CD4-positive, alpha-beta T cell (primary cell): ENCODE results near the gene NDUFV3. TPM values are rescaled to one million over a fixed set of nuclear protein-coding genes. Genes with fewer than 3 reads are reported as not detected.
"Not testable (repeated sequence)": the region's sequence is repeated elsewhere in the genome, so short reads cannot be mapped to it uniquely, and the experiment has no call there.

Source experiments
- ATAC-seq: fragments of 200-7000 bp; cut with Tn5 transposase; one replicate; pipeline ENCODE4 v1.10.0; 2022; ENCODE audit warnings: mild to moderate bottlenecking; ENCODE audit not compliant: poor library complexity
- CTCF ChIA-PET: fragments of 350-600 bp; sonication (Branson Sonifier 250); formaldehyde crosslinking; loops from one replicate; lab custom pipeline; 2021; ENCODE audit warnings: antibody characterized with exemption, inconsistent platforms; lab: Charles Lee
- POLR2A ChIA-PET: fragments of 350-600 bp; sonication (Branson Sonifier 250); formaldehyde crosslinking; loops from one replicate; lab custom pipeline; 2021; ENCODE audit warnings: antibody characterized with exemption, inconsistent platforms; lab: Charles Lee
- DNase-seq, 14 experiments: peaks; one replicate each; pipeline ENCODE4 v3.0.0-alpha.2; 2013 to 2020; ENCODE audit warnings: mixed read lengths in 2 of 14
- H3K27ac ChIP-seq, 2 donors: one replicate each; pipeline versions ENCODE4 v1.5.1 to v1.7.0; 2013; ENCODE audit warnings: low read length in 2 of 2, low read depth in 1 of 2, mild to moderate bottlenecking in 1 of 2
- H3K27me3 ChIP-seq, 2 experiments: 1 replicate in 1 of 2; 2 replicates in 1 of 2; pipeline versions ENCODE4 v1.6.1 to v1.7.0; 2013; ENCODE audit warnings: low read length in 2 of 2, control low read depth in 1 of 2, mild to moderate bottlenecking in 1 of 2, moderate library complexity in 1 of 2; ENCODE audit not compliant: insufficient read depth in 2 of 2, control insufficient read depth in 1 of 2
- H3K36me3 ChIP-seq: one replicate; pipeline ENCODE4 v1.6.1; 2013; ENCODE audit warnings: low read length, control low read depth; ENCODE audit not compliant: insufficient read depth
- H3K4me1 ChIP-seq: one replicate; pipeline ENCODE4 v1.6.1; 2013; ENCODE audit warnings: low read length, control low read depth; ENCODE audit not compliant: insufficient read depth
- H3K4me3 ChIP-seq: one replicate; pipeline ENCODE4 v1.5.1; 2013; ENCODE audit warnings: mild to moderate bottlenecking, low read length, moderate library complexity
- H3K9me3 ChIP-seq, 2 experiments: 1 replicate in 1 of 2; 2 replicates in 1 of 2; pipeline versions ENCODE4 v1.6.1 to v1.7.0; 2013; ENCODE audit warnings: low read length in 2 of 2, mild to moderate bottlenecking in 2 of 2, control low read depth in 1 of 2, moderate library complexity in 1 of 2; ENCODE audit not compliant: control insufficient read depth in 1 of 2, insufficient read depth in 1 of 2
- H3K27ac Mint-ChIP-seq: one replicate; pipeline ENCODE4 v1.8.0; 2020; ENCODE audit warnings: mixed read lengths
- H3K27me3 Mint-ChIP-seq: one replicate; pipeline ENCODE4 v1.8.0; 2021; ENCODE audit warnings: mixed read lengths
- H3K36me3 Mint-ChIP-seq: one replicate; pipeline ENCODE4 v1.8.0; 2021; ENCODE audit warnings: low read depth, mixed read lengths
- H3K4me1 Mint-ChIP-seq: one replicate; pipeline ENCODE4 v1.8.0; 2021; ENCODE audit warnings: low read depth, mixed read lengths
- H3K4me3 Mint-ChIP-seq: one replicate; pipeline ENCODE4 v1.8.0; 2020; ENCODE audit warnings: mild to moderate bottlenecking, mixed read lengths
- H3K9me3 Mint-ChIP-seq: one replicate; pipeline ENCODE4 v1.8.0; 2020; ENCODE audit warnings: mixed read lengths
- CTCF ChIP-seq: fragments of 200-600 bp; IDR thresholded peaks from one replicate; pipeline ENCODE4 v1.8.0; 2022; ENCODE audit warnings: antibody characterized with exemption, mild to moderate bottlenecking
- intact Hi-C, 2 experiments: fragments of 100-400 bp; cut with DNase I in 1 of 2; cut with micrococcal nuclease in 1 of 2; formaldehyde crosslinking; loops; one replicate each; pipeline versions ENCODE4 v1.15.1 to v1.9.0; 2023 to 2025; cut with DNase I, micrococcal nuclease
- total RNA-seq, 174 experiments: library from RNA in 2 of 174; stranded (reverse) in 2 of 174; gene quantifications; one replicate each; pipeline ENCODE4 v1.2.3 and lab custom pipeline; 2021 to 2026

NDUFV3 gene
- total RNA-seq, 2 experiments from 2014 or later, result 15.3 to 15.8 TPM

- H3K9me3 ChIP-seq, result no peaks in the 10 kb centered on the region
- ChIA-PET CTCF (no interaction called here), POLR2A (no interaction called here)
- TF ChIP-seq CTCF, result no peak
- no peak overlapping the region for H3K4me3 ChIP-seq
- H3K27ac ChIP-seq, result no peak overlapping the region
- H3K4me3 Mint-ChIP-seq, result no peak overlapping the region
- H3K4me1 Mint-ChIP-seq, result peaks cover 5% of the 10 kb centered on the region
- no peaks in the 10 kb centered on the region for H3K27me3 ChIP-seq
- H3K9me3 Mint-ChIP-seq, result no peaks in the 10 kb centered on the region
- ATAC-seq (no peak), DNase-seq (no peak)
- H3K27me3 Mint-ChIP-seq, result no peaks in the 10 kb centered on the region
- H3K4me1 ChIP-seq, result no peaks in the 10 kb centered on the region
- intact Hi-C loops, result no loop called here
- H3K36me3 Mint-ChIP-seq, result peaks cover 77% of the 10 kb centered on the region
- H3K36me3 ChIP-seq, result peaks cover 59% of the 10 kb centered on the region
- H3K27ac Mint-ChIP-seq, result no peak overlapping the region
These were observed 24.9 kb upstream of the NDUFV3 start for GRCh38 chr21:42868196-42868595.

DNA sequence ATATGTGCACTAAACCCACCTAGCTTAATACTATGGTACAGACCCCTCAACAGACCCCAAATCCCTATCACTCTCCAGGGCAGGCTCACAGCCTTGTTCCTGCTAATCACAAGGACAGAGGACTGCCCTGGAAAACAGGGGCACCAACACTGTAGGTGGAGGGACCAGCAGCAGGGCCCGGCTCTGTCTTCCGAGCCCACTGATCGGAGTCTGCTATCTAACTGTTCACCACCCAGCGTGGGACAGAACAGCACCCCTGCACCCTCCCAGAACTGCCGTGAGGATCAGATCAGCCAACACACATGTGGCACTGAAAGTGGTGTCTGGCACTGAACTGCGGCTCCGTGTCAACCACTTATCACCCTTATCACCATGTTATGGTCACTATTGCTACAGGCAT lies 20.0 kb upstream of the NDUFV3 start:
- Histone ChIP-seq H3K36me3 (peaks cover 62% of the 10 kb centered on the region), H3K9me3 (no peaks in the 10 kb centered on the region), H3K27me3 (no peaks in the 10 kb centered on the region), H3K27ac (no peak overlapping the region), H3K4me3 (no peak overlapping the region), H3K4me1 (peaks cover 6% of the 10 kb centered on the region)
- DNase-seq, result no peak
- Mint-ChIP-seq H3K27ac (no peak overlapping the region), H3K4me1 (peaks cover 3% of the 10 kb centered on the region), H3K36me3 (peaks cover 76% of the 10 kb centered on the region), H3K4me3 (no peak overlapping the region), H3K9me3 (no peaks in the 10 kb centered on the region), H3K27me3 (no peaks in the 10 kb centered on the region)
- ChIA-PET CTCF (no interaction called here), POLR2A (no interaction called here)
- ATAC-seq, result no peak
- TF ChIP-seq CTCF, result no peak
- intact Hi-C loops, result loop anchor here in 1 of 2 experiments (10.0 kb wide), 1 partner anchor 1462 kb away; the partner anchor contains the start of gene CFAP410

DNA sequence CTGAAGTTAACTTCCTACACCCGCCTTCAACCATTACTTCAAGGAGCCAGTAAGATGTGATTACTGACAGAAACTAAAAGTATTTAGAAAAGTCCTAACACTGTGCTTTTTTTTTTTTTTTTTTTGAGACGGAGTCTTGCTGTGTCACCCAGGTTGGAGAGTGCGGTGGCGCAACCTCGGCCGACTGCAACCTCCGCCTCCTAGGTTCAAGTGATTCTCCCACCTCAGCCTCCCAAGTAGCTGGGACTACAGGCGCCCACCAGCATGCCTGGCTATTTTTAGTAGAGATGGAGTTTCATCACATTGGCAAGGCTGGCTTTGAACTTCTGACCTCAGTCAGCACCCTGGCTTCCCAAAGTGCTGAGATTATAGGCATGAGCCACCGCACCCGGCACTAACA lies 17.3 kb upstream of the NDUFV3 start:
- peaks cover 42% of the 10 kb centered on the region for H3K36me3 ChIP-seq
- ATAC-seq, CTCF ChIA-PET, H3K9me3 ChIP-seq, POLR2A ChIA-PET, H3K27me3 ChIP-seq, DNase-seq, H3K4me3 ChIP-seq, H3K27ac Mint-ChIP-seq, H3K9me3 Mint-ChIP-seq, H3K27me3 Mint-ChIP-seq, H3K4me3 Mint-ChIP-seq, H3K27ac ChIP-seq: not testable (repeated sequence)
- peaks cover 25% of the 10 kb centered on the region for H3K4me1 ChIP-seq
- Mint-ChIP-seq H3K4me1 (peaks cover 26% of the 10 kb centered on the region), H3K36me3 (peaks cover 65% of the 10 kb centered on the region)
- intact Hi-C loops, result loop anchor here (5.0 to 10.0 kb wide), 2 partner anchors 96 to 1459 kb away; partner anchors contain the start of genes CFAP410 (in 1 of the 2) and PKNOX1 (in 1 of the 2)

- ChIA-PET CTCF (interaction anchor here (2.6 kb wide), 1 partner anchor 14 kb away, joined by 8 read pairs; the partner anchor contains the start of gene NDUFV3), POLR2A (interaction anchor here (1.0 kb wide), 1 partner anchor 14 kb away, joined by 6 read pairs; no protein-coding TSS in a partner anchor)
- intact Hi-C loops, result loop anchor here (5.0 to 10.0 kb wide), 2 partner anchors 94 to 1456 kb away; partner anchors contain the start of genes CFAP410 (in 1 of the 2) and PKNOX1 (in 1 of the 2)
- ATAC-seq (no peak), DNase-seq (peak in 1 of 14 experiments; percentile 11)
- Histone ChIP-seq H3K4me1 (peaks cover 25% of the 10 kb centered on the region), H3K27me3 (no peaks in the 10 kb centered on the region), H3K4me3 (peak overlapping the region; percentile 74), H3K27ac (peak overlapping the region; percentile 80 to 93), H3K9me3 (no peaks in the 10 kb centered on the region), H3K36me3 (peaks cover 17% of the 10 kb centered on the region)
- H3K27ac Mint-ChIP-seq, result peak overlapping the region; percentile 95
- peaks cover 44% of the 10 kb centered on the region for H3K36me3 Mint-ChIP-seq
- no peaks in the 10 kb centered on the region for H3K27me3 Mint-ChIP-seq
- peak overlapping the region; percentile 99 for H3K4me3 Mint-ChIP-seq
- TF ChIP-seq CTCF, result no peak
- no peaks in the 10 kb centered on the region for H3K9me3 Mint-ChIP-seq
- peaks cover 33% of the 10 kb centered on the region for H3K4me1 Mint-ChIP-seq
These were observed 14.5 kb upstream of the NDUFV3 start for GRCh38 chr21:42878678-42878992.
